ENCODE measurements around the gene NHS.

NHS gene

GRCh38 chrX:17685026-17685425, 310.0 kb downstream of the NHS start:
- Histone ChIP-seq H3K36me3 (ENCODE audit: insufficient read depth, low read length) (no peaks in the 10 kb centered on the region), H3K4me2 (ENCODE audit: insufficient read depth, low read length) (no peak overlapping the region), H3K9ac (ENCODE audit: low read depth, low read length) (no peak overlapping the region), H2AFZ (ENCODE audit: low read depth, low read length) (no peak overlapping the region), H3K4me1 (ENCODE audit: insufficient read depth, low read length) (no peaks in the 10 kb centered on the region), H3K4me3 (ENCODE audit: low read depth in 1 of 2, low read length in 2 of 2) (no peak overlapping the region), H3K27ac (ENCODE audit: low read length) (no peak overlapping the region), H3K9me3 (ENCODE audit: insufficient read depth, low read length, severe bottlenecking) (no peaks in the 10 kb centered on the region), H4K20me1 (ENCODE audit: insufficient read depth, low read length) (no peaks in the 10 kb centered on the region), H3K79me2 (ENCODE audit: insufficient read depth, low read length) (no peaks in the 10 kb centered on the region), H3K27me3 (ENCODE audit: insufficient read depth, low read length, poor library complexity) (no peaks in the 10 kb centered on the region)
- no peak for DNase-seq
- ATAC-seq (ENCODE audit: insufficient read depth, low read depth): no peak
- TF ChIP-seq EZH2 (IDR thresholded peaks at IDR 0.05; ENCODE audit: borderline replicate concordance, low read depth, low read length, severe bottlenecking): no peak

- no peak for TF ChIP-seq EZH2 (IDR thresholded peaks at IDR 0.05; ENCODE audit: borderline replicate concordance, low read depth, low read length, severe bottlenecking)
- no peak overlapping the region for H3K27ac ChIP-seq (ENCODE audit: low read length)
- no peak overlapping the region for H3K4me3 ChIP-seq (ENCODE audit: low read depth in 1 of 2, low read length in 2 of 2)
- no peaks in the 10 kb centered on the region for H3K36me3 ChIP-seq (ENCODE audit: insufficient read depth, low read length)
- H2AFZ ChIP-seq (ENCODE audit: low read depth, low read length): no peak overlapping the region
- DNase-seq (no peak), ATAC-seq (ENCODE audit: insufficient read depth, low read depth) (no peak)
- H3K27me3 ChIP-seq (ENCODE audit: insufficient read depth, low read length, poor library complexity): no peaks in the 10 kb centered on the region
- H3K9me3 ChIP-seq (ENCODE audit: insufficient read depth, low read length, severe bottlenecking): no peaks in the 10 kb centered on the region
- H3K9ac ChIP-seq (ENCODE audit: low read depth, low read length): no peak overlapping the region
- H3K4me2 ChIP-seq (ENCODE audit: insufficient read depth, low read length): no peak overlapping the region
- H4K20me1 ChIP-seq (ENCODE audit: insufficient read depth, low read length): no peaks in the 10 kb centered on the region
- H3K4me1 ChIP-seq (ENCODE audit: insufficient read depth, low read length): no peaks in the 10 kb centered on the region
- H3K79me2 ChIP-seq (ENCODE audit: insufficient read depth, low read length): no peaks in the 10 kb centered on the region
These were observed 312.6 kb downstream of the NHS start for GRCh38 chrX:17687648-17688047.

GRCh38 chrX:17689971-17690409, 315.0 kb downstream of the NHS start:
- Histone ChIP-seq H4K20me1 (ENCODE audit: insufficient read depth, low read length) (no peaks in the 10 kb centered on the region), H3K4me2 (ENCODE audit: insufficient read depth, low read length) (no peak overlapping the region), H3K9me3 (ENCODE audit: insufficient read depth, low read length, severe bottlenecking) (no peaks in the 10 kb centered on the region), H3K79me2 (ENCODE audit: insufficient read depth, low read length) (no peaks in the 10 kb centered on the region), H3K27ac (ENCODE audit: low read length) (no peak overlapping the region), H3K4me3 (ENCODE audit: low read depth in 1 of 2, low read length in 2 of 2) (no peak overlapping the region), H3K36me3 (ENCODE audit: insufficient read depth, low read length) (no peaks in the 10 kb centered on the region), H3K9ac (ENCODE audit: low read depth, low read length) (no peak overlapping the region), H2AFZ (ENCODE audit: low read depth, low read length) (no peak overlapping the region), H3K4me1 (ENCODE audit: insufficient read depth, low read length) (no peaks in the 10 kb centered on the region), H3K27me3 (ENCODE audit: insufficient read depth, low read length, poor library complexity) (no peaks in the 10 kb centered on the region)
- no peak for TF ChIP-seq EZH2 (IDR thresholded peaks at IDR 0.05; ENCODE audit: borderline replicate concordance, low read depth, low read length, severe bottlenecking)
- TF ChIP-seq CTCF (IDR thresholded peaks at IDR 0.05; ENCODE audit: borderline replicate concordance, extremely low read depth, low read length, poor library complexity, severe bottlenecking): peak; percentile 64
- ATAC-seq (ENCODE audit: insufficient read depth, low read depth) (peak; percentile 54; the same call in 1 of the 3 replicates), DNase-seq (peak; percentile 8)

GRCh38 chrX:17692709-17693346, 317.8 kb downstream of the NHS start:
- TF ChIP-seq CTCF (IDR thresholded peaks at IDR 0.05; ENCODE audit: borderline replicate concordance, extremely low read depth, low read length, poor library complexity, severe bottlenecking) (no peak), EZH2 (IDR thresholded peaks at IDR 0.05; ENCODE audit: borderline replicate concordance, low read depth, low read length, severe bottlenecking) (no peak)
- Histone ChIP-seq H3K4me2 (ENCODE audit: insufficient read depth, low read length) (no peak overlapping the region), H3K79me2 (ENCODE audit: insufficient read depth, low read length) (no peaks in the 10 kb centered on the region), H3K36me3 (ENCODE audit: insufficient read depth, low read length) (no peaks in the 10 kb centered on the region), H3K9ac (ENCODE audit: low read depth, low read length) (no peak overlapping the region), H3K27ac (ENCODE audit: low read length) (no peak overlapping the region), H4K20me1 (ENCODE audit: insufficient read depth, low read length) (no peaks in the 10 kb centered on the region), H3K4me1 (ENCODE audit: insufficient read depth, low read length) (no peaks in the 10 kb centered on the region), H3K4me3 (ENCODE audit: low read depth in 1 of 2, low read length in 2 of 2) (no peak overlapping the region), H3K9me3 (ENCODE audit: insufficient read depth, low read length, severe bottlenecking) (no peaks in the 10 kb centered on the region), H2AFZ (ENCODE audit: low read depth, low read length) (no peak overlapping the region), H3K27me3 (ENCODE audit: insufficient read depth, low read length, poor library complexity) (no peaks in the 10 kb centered on the region)
- no peak for ATAC-seq (ENCODE audit: insufficient read depth, low read depth)
- no peak for DNase-seq
